Endothelial cell of umbilical vein (primary cell): Measurements from ENCODE around the gene FRYL. TPM values are rescaled to one million over a fixed set of nuclear protein-coding genes. Genes with fewer than 3 reads are reported as not detected.

Source experiments
- BruUV-seq: library from RNA; stranded (reverse); fragments of 400-500 nt; replicated peaks from 2 replicates; lab custom pipeline; 2021; lab: Mats Ljungman, UMichigan
- CTCF ChIA-PET: fragments of 300-600, 350-600 bp; sonication (Branson Sonifier 250); formaldehyde crosslinking; loops from one replicate; lab custom pipeline; 2021; ENCODE audit warnings: antibody characterized with exemption, inconsistent platforms; lab: Charles Lee
- POLR2A ChIA-PET: fragments of 300-600, 350-600 bp; sonication (Branson Sonifier 250); formaldehyde crosslinking; loops from one replicate; lab custom pipeline; 2021; ENCODE audit warnings: antibody characterized with exemption, inconsistent platforms; lab: Charles Lee
- DNase-seq: peaks from one replicate; pipeline ENCODE4 v3.0.0-alpha.2; 2011; ENCODE audit warnings: low read depth, low spot score
- FAIRE-seq: peaks from 2 replicates; lab custom pipeline; 2011; peaks lifted over from hg19 to GRCh38; lab: Jason Lieb, UNC
- H2AFZ ChIP-seq: 2 replicates; pipeline ENCODE4 v1.6.0; 2012; ENCODE audit warnings: low read depth, low read length, control low read depth, inconsistent platforms
- H3K27ac ChIP-seq: 2 replicates; pipeline ENCODE4 v1.5.1; 2011; ENCODE audit warnings: low read depth, mild to moderate bottlenecking, control low read depth, low read length, moderate library complexity; ENCODE audit not compliant: insufficient read depth
- H3K27me3 ChIP-seq, 2 experiments: 2 replicates each; pipeline versions ENCODE4 v1.6.0 to v1.6.1; 2011; ENCODE audit warnings: low read length in 2 of 2, mixed read lengths in 1 of 2; ENCODE audit not compliant: control insufficient read depth in 2 of 2, insufficient read depth in 2 of 2
- H3K36me3 ChIP-seq, 2 experiments: 2 replicates in 1 of 2; 3 replicates in 1 of 2; pipeline ENCODE4 v1.5.1; 2011; ENCODE audit warnings: low read length in 2 of 2, mild to moderate bottlenecking in 1 of 2, moderate library complexity in 1 of 2; ENCODE audit not compliant: control insufficient read depth in 2 of 2, insufficient read depth in 2 of 2; ENCODE audit errors: extremely low read depth in 1 of 2
- H3K4me1 ChIP-seq: 3 replicates; pipeline ENCODE4 v1.5.1; 2011; ENCODE audit warnings: mild to moderate bottlenecking, low read length; ENCODE audit not compliant: control insufficient read depth, insufficient read depth; ENCODE audit errors: extremely low read depth
- H3K4me2 ChIP-seq: 2 replicates; pipeline ENCODE4 v1.6.1; 2011; ENCODE audit warnings: low read length, control low read depth, mixed read lengths; ENCODE audit not compliant: insufficient read depth
- H3K4me3 ChIP-seq, 3 experiments: fragments of 200-600 bp in 1 of 3; sonication (generic), shearing (Covaris generic) in 1 of 3; replicated peaks in 1 of 3; 2 replicates each; pipeline ENCODE4 v1.5.1; 2011 to 2016; ENCODE audit warnings: control low read depth in 3 of 3, low read length in 3 of 3, mild to moderate bottlenecking in 2 of 3, inconsistent platforms in 1 of 3, low read depth in 1 of 3, moderate library complexity in 1 of 3; ENCODE audit not compliant: insufficient read depth in 1 of 3
- H3K79me2 ChIP-seq: 2 replicates; pipeline ENCODE4 v1.6.0; 2012; ENCODE audit warnings: low read length, inconsistent platforms; ENCODE audit not compliant: control insufficient read depth, insufficient read depth
- H3K9ac ChIP-seq: replicated peaks from 2 replicates; pipeline ENCODE3; 2011; ENCODE audit warnings: low read length, control low read depth; ENCODE audit not compliant: insufficient read depth; ENCODE audit errors: extremely low read depth
- H3K9me1 ChIP-seq: replicated peaks from 3 replicates; pipeline ENCODE4 v1.6.0; 2011; ENCODE audit warnings: mild to moderate bottlenecking, low read length; ENCODE audit not compliant: control insufficient read depth, insufficient read depth; ENCODE audit errors: extremely low read depth
- H3K9me3 ChIP-seq: replicated peaks from 2 replicates; pipeline ENCODE4 v1.5.1; 2012; ENCODE audit warnings: low read length, inconsistent platforms; ENCODE audit not compliant: control insufficient read depth, insufficient read depth
- H4K20me1 ChIP-seq: replicated peaks from 2 replicates; pipeline ENCODE3; 2011; ENCODE audit warnings: mild to moderate bottlenecking, low read length; ENCODE audit not compliant: control insufficient read depth, insufficient read depth; ENCODE audit errors: extremely low read depth
- EZH2 ChIP-seq: IDR thresholded peaks from 2 replicates; pipeline ENCODE4 v1.6.1; 2012; ENCODE audit warnings: borderline replicate concordance, low read depth, mild to moderate bottlenecking, moderate library complexity, low read length, inconsistent platforms; ENCODE audit not compliant: severe bottlenecking
- FOS ChIP-seq: IDR thresholded peaks from 2 replicates; pipeline ENCODE4 v1.6.1; 2011; ENCODE audit warnings: mild to moderate bottlenecking, low read length, moderate library complexity, borderline replicate concordance; ENCODE audit not compliant: insufficient read depth
- GATA2 ChIP-seq: IDR thresholded peaks from 2 replicates; pipeline ENCODE4 v1.7.0; 2011; ENCODE audit warnings: low read depth, mild to moderate bottlenecking, moderate library complexity, mixed read lengths, low read length; ENCODE audit not compliant: insufficient read length, insufficient read depth
- JUN ChIP-seq: IDR thresholded peaks from 2 replicates; pipeline ENCODE4 v1.6.1; 2011; ENCODE audit warnings: borderline replicate concordance, low read depth; ENCODE audit not compliant: insufficient read length, insufficient read depth
- MYC ChIP-seq: IDR thresholded peaks from one replicate; pipeline ENCODE4 v1.6.1; 2011; ENCODE audit warnings: mild to moderate bottlenecking, low read depth, low read length
- POLR2A ChIP-seq: IDR thresholded peaks from 2 replicates; pipeline ENCODE4 v1.6.1; 2012; ENCODE audit warnings: low read depth, mild to moderate bottlenecking, control low read depth, low read length
- POLR2AphosphoS5 ChIP-seq: IDR thresholded peaks from 2 replicates; pipeline ENCODE4 v1.6.1; 2012; ENCODE audit warnings: low read depth, mild to moderate bottlenecking, control low read depth, low read length, moderate library complexity; ENCODE audit not compliant: insufficient read depth
- dilution Hi-C: fragments of 300-500 bp; cut with MboI; formaldehyde crosslinking; loops from one replicate; pipeline ENCODE4 v1.15.0; 2019; ENCODE audit warnings: low sequenced_read_pairs; ENCODE audit not compliant: extremely low pct_ligation_motif_present
- intact Hi-C: fragments of 100-400 bp; cut with micrococcal nuclease; formaldehyde crosslinking; loops from one replicate; pipeline ENCODE4 v1.10.0; 2022
- polyA plus RNA-seq, 4 experiments: library from polyadenylated mRNA; depleted of rRNA in 3 of 4; stranded (reverse) in 3 of 4; unstranded in 1 of 4; fragments of >200 nt; gene quantifications; 2 replicates each; pipeline versions ENCODE4 v1.2.1 to v1.2.3, GENCODE V29; 2011 to 2012; ENCODE audit warnings: missing spikeins in 1 of 4
- total RNA-seq: library from RNA; stranded (reverse); gene quantifications from 2 replicates; pipeline ENCODE4 v1.2.3, GENCODE V29; 2021
- TF ChIP-seq, protein P1 (sequence below), 2 donors: IDR thresholded peaks; 1 replicate in 1 of 2; 2 replicates in 1 of 2; pipeline ENCODE4 v1.5.1; 2011; ENCODE audit warnings: low read length in 2 of 2, mild to moderate bottlenecking in 2 of 2, moderate library complexity in 2 of 2, control low read depth in 1 of 2, inconsistent platforms in 1 of 2, low read depth in 1 of 2; ENCODE audit not compliant: insufficient read depth in 1 of 2; ENCODE audit errors: extremely low read depth in 1 of 2
- TF ChIP-seq, protein P2 (sequence below): IDR thresholded peaks from 2 replicates; pipeline ENCODE4 v1.6.1; 2011; ENCODE audit not compliant: insufficient read depth, insufficient read length

The FRYL gene
- total and polyA plus RNA-seq, 2 donors (not counting 3 experiments of a cell fraction or from before 2014, with no cell fraction given), result 17.0 to 84.9 TPM

DNA sequence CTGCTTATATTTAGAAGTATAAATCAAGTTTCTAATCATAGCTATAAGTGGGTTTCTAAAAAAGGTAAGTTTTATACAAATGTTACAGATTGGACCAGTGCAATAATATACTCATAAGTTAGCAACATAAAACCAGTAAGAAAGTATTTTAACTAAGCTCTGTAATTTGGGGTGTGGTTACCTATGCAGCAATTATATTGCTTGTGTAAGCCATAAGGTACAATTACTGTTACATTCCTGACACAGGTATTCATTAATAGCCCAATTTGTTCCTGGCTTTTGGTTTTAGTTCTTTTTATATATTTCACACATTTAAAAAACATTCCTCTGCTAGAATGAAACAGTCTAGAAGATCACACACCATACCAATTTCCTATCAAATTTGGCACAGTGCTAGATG, 115.1 kb downstream of the FRYL start:
- H4K20me1 ChIP-seq, result peaks cover 10% of the 10 kb centered on the region
- TF ChIP-seq JUN (no peak), MYC (no peak), EZH2 (no peak), GATA2 (no peak), POLR2AphosphoS5 (no peak), FOS (no peak), POLR2A (no peak)
- TF ChIP-seq, protein P1, sequence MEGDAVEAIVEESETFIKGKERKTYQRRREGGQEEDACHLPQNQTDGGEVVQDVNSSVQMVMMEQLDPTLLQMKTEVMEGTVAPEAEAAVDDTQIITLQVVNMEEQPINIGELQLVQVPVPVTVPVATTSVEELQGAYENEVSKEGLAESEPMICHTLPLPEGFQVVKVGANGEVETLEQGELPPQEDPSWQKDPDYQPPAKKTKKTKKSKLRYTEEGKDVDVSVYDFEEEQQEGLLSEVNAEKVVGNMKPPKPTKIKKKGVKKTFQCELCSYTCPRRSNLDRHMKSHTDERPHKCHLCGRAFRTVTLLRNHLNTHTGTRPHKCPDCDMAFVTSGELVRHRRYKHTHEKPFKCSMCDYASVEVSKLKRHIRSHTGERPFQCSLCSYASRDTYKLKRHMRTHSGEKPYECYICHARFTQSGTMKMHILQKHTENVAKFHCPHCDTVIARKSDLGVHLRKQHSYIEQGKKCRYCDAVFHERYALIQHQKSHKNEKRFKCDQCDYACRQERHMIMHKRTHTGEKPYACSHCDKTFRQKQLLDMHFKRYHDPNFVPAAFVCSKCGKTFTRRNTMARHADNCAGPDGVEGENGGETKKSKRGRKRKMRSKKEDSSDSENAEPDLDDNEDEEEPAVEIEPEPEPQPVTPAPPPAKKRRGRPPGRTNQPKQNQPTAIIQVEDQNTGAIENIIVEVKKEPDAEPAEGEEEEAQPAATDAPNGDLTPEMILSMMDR (IDR thresholded peaks at IDR 0.05; ENCODE audit: extremely low read depth in 1 of 2, insufficient read depth in 1 of 2, low read depth in 1 of 2, low read length in 2 of 2), result no peak
- TF ChIP-seq, protein P2, sequence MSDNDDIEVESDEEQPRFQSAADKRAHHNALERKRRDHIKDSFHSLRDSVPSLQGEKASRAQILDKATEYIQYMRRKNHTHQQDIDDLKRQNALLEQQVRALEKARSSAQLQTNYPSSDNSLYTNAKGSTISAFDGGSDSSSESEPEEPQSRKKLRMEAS, result no peak

More for the DNA sequence above, 115.1 kb downstream of the FRYL start:
- Histone ChIP-seq H2AFZ (no peak overlapping the region), H3K9me1 (no peaks in the 10 kb centered on the region), H3K27ac (no peak overlapping the region), H3K4me1 (peaks cover 29% of the 10 kb centered on the region), H3K9ac (no peak overlapping the region), H3K4me3 (no peak overlapping the region), H3K9me3 (no peaks in the 10 kb centered on the region), H3K27me3 (no peaks in the 10 kb centered on the region), H3K79me2 (peaks cover 48% of the 10 kb centered on the region), H3K4me2 (no peak overlapping the region), H3K36me3 (no peaks in the 10 kb centered on the region)
- POLR2A ChIA-PET, result no interaction called here
- dilution Hi-C loops, result no loop called here
- no peak for FAIRE-seq
- BruUV-seq, result no TSS peak
- CTCF ChIA-PET, result interaction anchor here (1.3 to 1.9 kb wide), 3 partner anchors 12 to 87 kb away, joined by 4 to 9 read pairs (median 6); no protein-coding TSS in a partner anchor
- DNase-seq, result no peak
- intact Hi-C loops, result loop anchor here (5.0 kb wide), 2 partner anchors 43 to 73 kb away; no protein-coding TSS in a partner anchor
